ENCODE data around the gene SCN4B.

Gene SCN4B

DNA sequence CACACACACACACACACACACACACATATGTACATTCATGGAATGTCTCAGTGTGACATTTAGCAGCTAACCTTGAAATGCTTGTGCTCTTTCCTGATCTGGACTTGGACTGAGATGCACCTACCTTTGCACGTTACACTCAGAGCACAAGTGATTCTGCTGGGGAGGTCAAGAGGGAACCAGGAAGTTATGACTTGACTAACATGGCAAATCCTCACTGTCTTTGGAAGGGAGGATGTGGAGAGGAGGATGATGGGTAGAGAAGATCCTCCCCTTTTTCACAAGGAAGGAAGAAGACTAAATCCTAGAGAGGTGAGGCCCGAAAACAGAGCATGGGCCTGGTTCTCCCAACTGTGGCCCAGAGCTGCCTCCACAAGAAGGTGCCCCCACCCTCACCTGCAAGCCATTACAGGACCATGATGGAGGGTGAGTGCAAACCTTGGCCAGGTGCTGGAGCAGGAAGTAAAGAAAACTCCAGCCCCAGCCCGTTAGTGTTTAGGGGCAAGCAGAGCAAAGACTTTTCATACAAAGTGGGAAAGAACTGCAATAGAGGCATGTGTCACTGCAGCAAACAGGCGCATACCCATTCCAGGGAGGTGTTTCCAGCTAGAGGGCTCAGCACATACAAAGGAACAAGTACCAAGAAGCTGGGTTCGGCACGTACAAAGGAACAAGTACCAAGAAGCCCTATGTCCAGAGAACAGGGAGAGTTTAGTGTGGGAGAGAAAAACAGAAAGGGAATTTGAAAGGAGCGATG is 26.4 kb downstream of the SCN4B start:
- TF ChIP-seq SPI1 (IDR thresholded peaks at IDR 0.05; ENCODE audit: borderline replicate concordance, low read depth) (no peak), POLR2AphosphoS5 (IDR thresholded peaks at IDR 0.05; ENCODE audit: low read depth) (no peak), GABPA (IDR thresholded peaks at IDR 0.05; ENCODE audit: low read depth) (no peak), CTCF (IDR thresholded peaks at IDR 0.05; ENCODE audit: insufficient read depth, low read length) (no peak)
- TF ChIP-seq, protein P1, sequence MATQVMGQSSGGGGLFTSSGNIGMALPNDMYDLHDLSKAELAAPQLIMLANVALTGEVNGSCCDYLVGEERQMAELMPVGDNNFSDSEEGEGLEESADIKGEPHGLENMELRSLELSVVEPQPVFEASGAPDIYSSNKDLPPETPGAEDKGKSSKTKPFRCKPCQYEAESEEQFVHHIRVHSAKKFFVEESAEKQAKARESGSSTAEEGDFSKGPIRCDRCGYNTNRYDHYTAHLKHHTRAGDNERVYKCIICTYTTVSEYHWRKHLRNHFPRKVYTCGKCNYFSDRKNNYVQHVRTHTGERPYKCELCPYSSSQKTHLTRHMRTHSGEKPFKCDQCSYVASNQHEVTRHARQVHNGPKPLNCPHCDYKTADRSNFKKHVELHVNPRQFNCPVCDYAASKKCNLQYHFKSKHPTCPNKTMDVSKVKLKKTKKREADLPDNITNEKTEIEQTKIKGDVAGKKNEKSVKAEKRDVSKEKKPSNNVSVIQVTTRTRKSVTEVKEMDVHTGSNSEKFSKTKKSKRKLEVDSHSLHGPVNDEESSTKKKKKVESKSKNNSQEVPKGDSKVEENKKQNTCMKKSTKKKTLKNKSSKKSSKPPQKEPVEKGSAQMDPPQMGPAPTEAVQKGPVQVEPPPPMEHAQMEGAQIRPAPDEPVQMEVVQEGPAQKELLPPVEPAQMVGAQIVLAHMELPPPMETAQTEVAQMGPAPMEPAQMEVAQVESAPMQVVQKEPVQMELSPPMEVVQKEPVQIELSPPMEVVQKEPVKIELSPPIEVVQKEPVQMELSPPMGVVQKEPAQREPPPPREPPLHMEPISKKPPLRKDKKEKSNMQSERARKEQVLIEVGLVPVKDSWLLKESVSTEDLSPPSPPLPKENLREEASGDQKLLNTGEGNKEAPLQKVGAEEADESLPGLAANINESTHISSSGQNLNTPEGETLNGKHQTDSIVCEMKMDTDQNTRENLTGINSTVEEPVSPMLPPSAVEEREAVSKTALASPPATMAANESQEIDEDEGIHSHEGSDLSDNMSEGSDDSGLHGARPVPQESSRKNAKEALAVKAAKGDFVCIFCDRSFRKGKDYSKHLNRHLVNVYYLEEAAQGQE (IDR thresholded peaks at IDR 0.05; ENCODE audit: insufficient replicate concordance, low read depth) = no peak
- no peak overlapping the region for H3K27ac ChIP-seq (replicated peaks)
- DNase-seq (ENCODE audit: low read depth in 1 of 2, low spot score in 1 of 2) = no peak
- H3K4me3 ChIP-seq (replicated peaks; ENCODE audit: insufficient read depth, low read length) = no peak overlapping the region
- H3K27me3 ChIP-seq (ENCODE audit: insufficient read depth, poor library complexity, severe bottlenecking) = no peaks in the 10 kb centered on the region

DNA sequence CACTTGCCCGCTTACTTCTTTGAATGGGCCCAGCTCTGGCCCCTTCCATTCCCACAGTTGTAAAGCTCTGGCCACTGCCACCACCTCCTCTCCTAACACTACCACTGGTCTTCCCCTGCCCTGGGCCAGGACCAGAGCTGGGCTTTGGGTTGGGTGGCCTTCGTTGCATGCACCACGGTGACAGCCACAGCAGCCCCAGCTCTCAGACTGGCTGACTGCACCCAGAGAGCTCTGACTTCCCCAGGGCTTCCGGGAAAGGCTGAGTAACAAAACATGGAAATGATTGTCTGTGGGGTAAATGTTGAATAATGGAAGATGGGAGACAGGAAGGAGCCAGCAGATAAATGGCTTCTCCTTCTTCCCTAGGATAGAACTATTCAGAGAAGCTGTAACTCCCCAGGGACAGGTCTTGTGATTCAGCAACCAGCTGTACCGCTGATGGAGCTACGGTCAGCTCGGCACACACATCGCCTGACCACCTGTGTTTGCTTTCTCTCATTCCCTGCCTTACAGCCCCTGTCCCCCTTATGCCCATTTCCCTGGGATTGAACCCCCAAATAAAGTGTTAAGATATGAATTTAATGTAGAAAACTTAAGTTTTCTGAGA is 27.6 kb downstream of the SCN4B start:
- no peak for DNase-seq (ENCODE audit: low read depth in 1 of 2, low spot score in 1 of 2)
- TF ChIP-seq, protein P1 (IDR thresholded peaks at IDR 0.05; ENCODE audit: insufficient replicate concordance, low read depth) = no peak
- TF ChIP-seq GABPA (IDR thresholded peaks at IDR 0.05; ENCODE audit: low read depth) (no peak), POLR2AphosphoS5 (IDR thresholded peaks at IDR 0.05; ENCODE audit: low read depth) (no peak), CTCF (IDR thresholded peaks at IDR 0.05; ENCODE audit: insufficient read depth, low read length) (no peak), SPI1 (IDR thresholded peaks at IDR 0.05; ENCODE audit: borderline replicate concordance, low read depth) (no peak)

DNA sequence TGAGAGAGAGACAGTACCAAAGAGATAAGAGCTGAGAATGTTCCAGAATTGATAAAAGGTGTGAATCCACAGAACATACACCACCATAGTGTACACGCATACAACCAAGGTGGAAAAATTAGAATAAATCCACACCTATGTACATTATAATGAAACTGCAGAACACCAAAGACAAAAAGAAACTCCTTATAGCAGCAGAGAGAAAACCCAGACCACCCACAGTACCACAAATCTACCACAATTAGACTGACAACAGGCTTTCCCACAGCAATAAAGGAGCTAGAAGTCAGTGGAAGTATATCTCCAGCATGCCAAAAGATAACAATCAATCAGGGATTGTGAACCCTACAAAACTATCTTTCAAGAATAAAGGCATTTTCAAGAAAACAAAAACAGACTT is 31.8 kb downstream of the SCN4B start:
- no peaks in the 10 kb centered on the region for H3K27me3 ChIP-seq (ENCODE audit: insufficient read depth, poor library complexity, severe bottlenecking)
- TF ChIP-seq, protein P1 (IDR thresholded peaks at IDR 0.05; ENCODE audit: insufficient replicate concordance, low read depth) = no peak
- no peak for TF ChIP-seq CTCF (IDR thresholded peaks at IDR 0.05; ENCODE audit: insufficient read depth, low read length)
- TF ChIP-seq POLR2AphosphoS5 (IDR thresholded peaks at IDR 0.05; ENCODE audit: low read depth) = no peak
- TF ChIP-seq SPI1 (IDR thresholded peaks at IDR 0.05; ENCODE audit: borderline replicate concordance, low read depth) = no peak
- TF ChIP-seq GABPA (IDR thresholded peaks at IDR 0.05; ENCODE audit: low read depth) = no peak
- no peak overlapping the region for H3K27ac ChIP-seq (replicated peaks)
- no peak overlapping the region for H3K4me3 ChIP-seq (replicated peaks; ENCODE audit: insufficient read depth, low read length)
- DNase-seq (ENCODE audit: low read depth in 1 of 2, low spot score in 1 of 2) = no peak

More for the DNA sequence above, 27.6 kb downstream of the SCN4B start:
- Histone ChIP-seq H3K27ac (replicated peaks) (no peak overlapping the region), H3K27me3 (ENCODE audit: insufficient read depth, poor library complexity, severe bottlenecking) (no peaks in the 10 kb centered on the region), H3K4me3 (replicated peaks; ENCODE audit: insufficient read depth, low read length) (no peak overlapping the region)
